HEK293 (cell line): ENCODE results near the gene TNFRSF14.
A peak's percentile ranks its signal among the peaks of the same experiment; 100 is the strongest.

Experiments
- CTCF ChIA-PET: fragments of 350-600 bp; formaldehyde crosslinking; extraction: SDS; loops from one replicate; lab custom pipeline; 2021; ENCODE audit warnings: antibody characterized with exemption; lab: Yijun Ruan, JAX
- POLR2A ChIA-PET: fragments of 300-600 bp; formaldehyde crosslinking; extraction: SDS; loops from one replicate; lab custom pipeline; 2020; ENCODE audit warnings: antibody characterized with exemption, inconsistent platforms; lab: Yijun Ruan, JAX
- H3K27ac ChIP-seq: fragments of 200-500 bp; sonication (Bioruptor generic); 2 replicates; pipeline ENCODE4 v1.5.1; 2014; ENCODE audit warnings: low read depth, low read length, control low read depth, inconsistent platforms; ENCODE audit errors: extremely low read depth
- H3K36me3 ChIP-seq, 2 experiments: fragments of 200-500 bp in 1 of 2; sonication (Bioruptor generic) in 1 of 2; 1 replicate in 1 of 2; 2 replicates in 1 of 2; pipeline ENCODE4 v1.5.1; 2014 to 2017; ENCODE audit warnings: inconsistent platforms in 2 of 2, low read length in 2 of 2; ENCODE audit not compliant: control insufficient read depth in 2 of 2, insufficient read depth in 1 of 2
- H3K4me1 ChIP-seq: fragments of 200-500 bp; sonication (Bioruptor generic); 2 replicates; pipeline ENCODE4 v1.5.1; 2014; ENCODE audit warnings: mild to moderate bottlenecking, low read length, inconsistent platforms; ENCODE audit not compliant: control insufficient read depth, insufficient read depth
- H3K4me3 ChIP-seq: 2 replicates; pipeline ENCODE4 v1.5.1; 2011; ENCODE audit warnings: low read depth, mild to moderate bottlenecking, control low read depth, low read length, moderate library complexity
- H3K9me3 ChIP-seq: fragments of 200-500 bp; sonication (Bioruptor generic); 2 replicates; pipeline ENCODE4 v1.5.1; 2014; ENCODE audit warnings: low read depth, low read length, inconsistent platforms; ENCODE audit not compliant: control insufficient read depth, insufficient read depth
- ZNF112 ChIP-seq: fragments of 450-650 bp; formaldehyde crosslinking; IDR thresholded peaks from 2 replicates; pipeline ENCODE4 v1.5.0; 2017; ENCODE audit warnings: missing biosample characterization, missing genetic modification characterization
- ZNF133 ChIP-seq: fragments of 450-650 bp; formaldehyde crosslinking; IDR thresholded peaks from 2 replicates; pipeline ENCODE4 v1.5.1; 2016; ENCODE audit warnings: missing biosample characterization, missing genetic modification characterization
- ZNF140 ChIP-seq: fragments of 450-650 bp; formaldehyde crosslinking; IDR thresholded peaks from 2 replicates; pipeline ENCODE4 v1.5.1; 2016; ENCODE audit warnings: missing biosample characterization, missing genetic modification characterization
- ZNF174 ChIP-seq: fragments of 450-650 bp; formaldehyde crosslinking; IDR thresholded peaks from 2 replicates; pipeline ENCODE4 v1.5.0; 2017; ENCODE audit warnings: missing biosample characterization, mild to moderate bottlenecking, missing genetic modification characterization
- ZNF223 ChIP-seq: fragments of 450-650 bp; formaldehyde crosslinking; IDR thresholded peaks from 2 replicates; pipeline ENCODE4 v1.5.1; 2016; ENCODE audit warnings: missing biosample characterization, missing genetic modification characterization
- ZNF23 ChIP-seq: fragments of 450-650 bp; formaldehyde crosslinking; IDR thresholded peaks from 2 replicates; pipeline ENCODE4 v1.5.1; 2016; ENCODE audit warnings: missing biosample characterization, missing genetic modification characterization, borderline replicate concordance
- ZNF292 ChIP-seq: fragments of 450-650 bp; formaldehyde crosslinking; IDR thresholded peaks from 2 replicates; pipeline ENCODE4 v1.5.1; 2016; ENCODE audit warnings: low read depth, missing biosample characterization, missing genetic modification characterization, borderline replicate concordance
- ZNF514 ChIP-seq: fragments of 450-650 bp; formaldehyde crosslinking; IDR thresholded peaks from 2 replicates; pipeline ENCODE4 v1.5.1; 2016; ENCODE audit warnings: missing biosample characterization, missing genetic modification characterization
- ZNF600 ChIP-seq: fragments of 450-650 bp; formaldehyde crosslinking; IDR thresholded peaks from 2 replicates; pipeline ENCODE4 v1.5.1; 2016; ENCODE audit warnings: missing biosample characterization, missing genetic modification characterization
- ZNF621 ChIP-seq: fragments of 450-650 bp; formaldehyde crosslinking; IDR thresholded peaks from 2 replicates; pipeline ENCODE4 v1.5.1; 2017; ENCODE audit warnings: missing biosample characterization, missing genetic modification characterization
- TF ChIP-seq, protein P1 (sequence below): fragments of 450-650 bp; formaldehyde crosslinking; IDR thresholded peaks from 2 replicates; pipeline ENCODE4 v1.5.1; 2016; ENCODE audit warnings: missing biosample characterization, missing genetic modification characterization
- TF ChIP-seq, protein P2 (sequence below): fragments of 450-650 bp; formaldehyde crosslinking; IDR thresholded peaks from 2 replicates; pipeline ENCODE4 v1.5.1; 2017; ENCODE audit warnings: missing biosample characterization, missing genetic modification characterization
- TF ChIP-seq, protein P3 (sequence below): fragments of 450-650 bp; formaldehyde crosslinking; IDR thresholded peaks from 2 replicates; pipeline ENCODE4 v1.5.1; 2016; ENCODE audit warnings: missing biosample characterization, missing genetic modification characterization

The TNFRSF14 gene

DNA sequence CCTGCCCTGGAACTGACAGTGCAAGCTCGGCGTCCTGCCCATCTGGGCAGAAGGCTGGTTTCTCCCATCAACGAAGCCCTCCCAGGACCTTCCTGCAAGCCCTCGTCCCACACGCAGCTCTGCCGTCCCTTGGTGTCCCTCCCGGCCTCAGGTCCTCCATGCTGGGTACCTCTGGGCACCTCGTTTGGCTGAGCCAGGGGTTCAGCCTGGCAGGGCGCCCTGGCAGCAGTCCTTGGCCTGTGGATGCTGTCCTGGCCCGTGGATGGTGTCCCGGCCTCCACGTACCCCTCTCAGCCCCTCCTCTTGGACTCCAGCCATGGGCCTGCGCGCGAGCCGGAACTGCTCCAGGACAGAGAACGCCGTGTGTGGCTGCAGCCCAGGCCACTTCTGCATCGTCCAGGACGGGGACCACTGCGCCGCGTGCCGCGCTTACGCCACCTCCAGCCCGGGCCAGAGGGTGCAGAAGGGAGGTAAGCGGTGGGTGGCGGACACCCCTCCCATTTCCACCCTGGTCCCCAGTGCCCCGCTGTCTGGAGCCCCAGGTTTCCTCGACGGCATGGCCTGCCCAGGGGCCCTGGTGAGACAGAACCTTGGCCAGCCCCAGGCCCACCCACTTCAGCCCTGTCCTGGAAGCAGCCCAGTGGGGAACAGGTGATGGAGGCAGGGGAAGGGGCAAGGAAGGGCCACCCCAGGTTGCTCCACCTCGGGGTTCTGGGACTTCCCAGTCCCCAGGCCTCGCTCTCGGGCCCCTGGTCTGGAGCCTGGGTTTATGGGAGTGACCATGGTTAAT is 3.5 kb downstream of the TNFRSF14 start:
- POLR2A ChIA-PET = interaction anchor here (1.2 kb wide), 1 partner anchor 14 kb away, joined by 5 read pairs; no protein-coding TSS in a partner anchor

DNA sequence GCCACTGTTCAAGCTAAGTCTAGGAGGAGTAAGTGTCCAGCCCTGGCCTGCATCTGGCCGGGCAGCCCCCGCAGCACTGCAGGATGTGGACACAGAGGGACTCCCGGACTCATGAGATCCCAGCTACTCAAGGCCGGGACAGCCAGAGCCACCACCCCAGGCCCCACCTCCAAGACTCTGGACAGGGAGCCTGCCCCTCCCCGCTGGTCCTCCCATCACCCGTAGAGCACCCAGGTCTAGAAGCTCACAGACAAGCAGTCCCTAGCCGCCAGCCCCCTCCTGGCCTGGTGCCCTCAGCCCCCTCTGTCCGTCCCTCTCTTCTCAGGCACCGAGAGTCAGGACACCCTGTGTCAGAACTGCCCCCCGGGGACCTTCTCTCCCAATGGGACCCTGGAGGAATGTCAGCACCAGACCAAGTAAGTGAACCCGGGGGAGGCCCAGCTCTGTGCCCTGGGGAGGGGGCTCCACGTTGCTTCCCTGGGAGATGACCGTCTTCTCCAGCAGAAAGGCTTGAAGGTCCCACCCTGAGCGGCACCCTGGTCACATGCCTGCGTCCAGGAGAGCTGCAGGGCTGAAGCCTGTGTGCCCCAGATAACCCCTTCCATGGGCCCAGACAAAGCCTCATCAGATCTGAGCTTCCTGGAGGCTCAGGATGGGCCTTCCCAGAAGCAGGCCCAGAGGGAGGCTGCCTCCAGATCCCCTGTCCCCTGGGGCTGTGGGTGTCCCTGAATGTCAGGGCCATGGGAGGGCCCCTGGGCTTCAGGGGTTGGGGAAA is 4.3 kb downstream of the TNFRSF14 start:
- H3K36me3 ChIP-seq = no peaks in the 10 kb centered on the region
- H3K27ac ChIP-seq = no peak overlapping the region
- ChIA-PET POLR2A (interaction anchor here (1.2 kb wide), 2 partner anchors 13 to 15 kb away, joined by 3 to 5 read pairs; no protein-coding TSS in a partner anchor), CTCF (interaction anchor here (0.7 to 2.6 kb wide), 2 partner anchors 13 to 864 kb away, joined by 5 to 12 read pairs; no protein-coding TSS in a partner anchor)
- H3K9me3 ChIP-seq = no peaks in the 10 kb centered on the region
- no peak overlapping the region for H3K4me3 ChIP-seq
- no peak for TF ChIP-seq ZNF174 (tag by site-specific recombination)
- TF ChIP-seq, protein P1, sequence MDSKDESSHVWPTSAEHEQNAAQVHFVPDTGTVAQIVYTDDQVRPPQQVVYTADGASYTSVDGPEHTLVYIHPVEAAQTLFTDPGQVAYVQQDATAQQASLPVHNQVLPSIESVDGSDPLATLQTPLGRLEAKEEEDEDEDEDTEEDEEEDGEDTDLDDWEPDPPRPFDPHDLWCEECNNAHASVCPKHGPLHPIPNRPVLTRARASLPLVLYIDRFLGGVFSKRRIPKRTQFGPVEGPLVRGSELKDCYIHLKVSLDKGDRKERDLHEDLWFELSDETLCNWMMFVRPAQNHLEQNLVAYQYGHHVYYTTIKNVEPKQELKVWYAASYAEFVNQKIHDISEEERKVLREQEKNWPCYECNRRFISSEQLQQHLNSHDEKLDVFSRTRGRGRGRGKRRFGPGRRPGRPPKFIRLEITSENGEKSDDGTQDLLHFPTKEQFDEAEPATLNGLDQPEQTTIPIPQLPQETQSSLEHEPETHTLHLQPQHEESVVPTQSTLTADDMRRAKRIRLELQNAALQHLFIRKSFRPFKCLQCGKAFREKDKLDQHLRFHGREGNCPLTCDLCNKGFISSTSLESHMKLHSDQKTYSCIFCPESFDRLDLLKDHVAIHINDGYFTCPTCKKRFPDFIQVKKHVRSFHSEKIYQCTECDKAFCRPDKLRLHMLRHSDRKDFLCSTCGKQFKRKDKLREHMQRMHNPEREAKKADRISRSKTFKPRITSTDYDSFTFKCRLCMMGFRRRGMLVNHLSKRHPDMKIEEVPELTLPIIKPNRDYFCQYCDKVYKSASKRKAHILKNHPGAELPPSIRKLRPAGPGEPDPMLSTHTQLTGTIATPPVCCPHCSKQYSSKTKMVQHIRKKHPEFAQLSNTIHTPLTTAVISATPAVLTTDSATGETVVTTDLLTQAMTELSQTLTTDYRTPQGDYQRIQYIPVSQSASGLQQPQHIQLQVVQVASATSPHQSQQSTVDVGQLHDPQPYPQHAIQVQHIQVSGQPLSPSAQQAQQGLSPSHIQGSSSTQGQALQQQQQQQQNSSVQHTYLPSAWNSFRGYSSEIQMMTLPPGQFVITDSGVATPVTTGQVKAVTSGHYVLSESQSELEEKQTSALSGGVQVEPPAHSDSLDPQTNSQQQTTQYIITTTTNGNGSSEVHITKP (tag by site-specific recombination) = peak; percentile 28; the same call in 1 of the 2 replicates
- H3K4me1 ChIP-seq = no peaks in the 10 kb centered on the region

More for the DNA sequence above, 3.5 kb downstream of the TNFRSF14 start:
- TF ChIP-seq ZNF23 (tag by site-specific recombination) (no peak), ZNF621 (tag by site-specific recombination) (no peak), ZNF514 (no peak), ZNF223 (tag by site-specific recombination) (no peak), ZNF600 (tag by site-specific recombination) (peak; percentile 62; the same call in 1 of the 2 replicates), ZNF133 (no peak), ZNF112 (no peak), ZNF140 (tag by site-specific recombination) (0 out of 2 replicates have a peak, but pooled peaks have one; percentile 9), ZNF292 (tag by site-specific recombination) (no peak)
- TF ChIP-seq, protein P2, sequence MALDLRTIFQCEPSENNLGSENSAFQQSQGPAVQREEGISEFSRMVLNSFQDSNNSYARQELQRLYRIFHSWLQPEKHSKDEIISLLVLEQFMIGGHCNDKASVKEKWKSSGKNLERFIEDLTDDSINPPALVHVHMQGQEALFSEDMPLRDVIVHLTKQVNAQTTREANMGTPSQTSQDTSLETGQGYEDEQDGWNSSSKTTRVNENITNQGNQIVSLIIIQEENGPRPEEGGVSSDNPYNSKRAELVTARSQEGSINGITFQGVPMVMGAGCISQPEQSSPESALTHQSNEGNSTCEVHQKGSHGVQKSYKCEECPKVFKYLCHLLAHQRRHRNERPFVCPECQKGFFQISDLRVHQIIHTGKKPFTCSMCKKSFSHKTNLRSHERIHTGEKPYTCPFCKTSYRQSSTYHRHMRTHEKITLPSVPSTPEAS = no peak
- TF ChIP-seq, protein P3, sequence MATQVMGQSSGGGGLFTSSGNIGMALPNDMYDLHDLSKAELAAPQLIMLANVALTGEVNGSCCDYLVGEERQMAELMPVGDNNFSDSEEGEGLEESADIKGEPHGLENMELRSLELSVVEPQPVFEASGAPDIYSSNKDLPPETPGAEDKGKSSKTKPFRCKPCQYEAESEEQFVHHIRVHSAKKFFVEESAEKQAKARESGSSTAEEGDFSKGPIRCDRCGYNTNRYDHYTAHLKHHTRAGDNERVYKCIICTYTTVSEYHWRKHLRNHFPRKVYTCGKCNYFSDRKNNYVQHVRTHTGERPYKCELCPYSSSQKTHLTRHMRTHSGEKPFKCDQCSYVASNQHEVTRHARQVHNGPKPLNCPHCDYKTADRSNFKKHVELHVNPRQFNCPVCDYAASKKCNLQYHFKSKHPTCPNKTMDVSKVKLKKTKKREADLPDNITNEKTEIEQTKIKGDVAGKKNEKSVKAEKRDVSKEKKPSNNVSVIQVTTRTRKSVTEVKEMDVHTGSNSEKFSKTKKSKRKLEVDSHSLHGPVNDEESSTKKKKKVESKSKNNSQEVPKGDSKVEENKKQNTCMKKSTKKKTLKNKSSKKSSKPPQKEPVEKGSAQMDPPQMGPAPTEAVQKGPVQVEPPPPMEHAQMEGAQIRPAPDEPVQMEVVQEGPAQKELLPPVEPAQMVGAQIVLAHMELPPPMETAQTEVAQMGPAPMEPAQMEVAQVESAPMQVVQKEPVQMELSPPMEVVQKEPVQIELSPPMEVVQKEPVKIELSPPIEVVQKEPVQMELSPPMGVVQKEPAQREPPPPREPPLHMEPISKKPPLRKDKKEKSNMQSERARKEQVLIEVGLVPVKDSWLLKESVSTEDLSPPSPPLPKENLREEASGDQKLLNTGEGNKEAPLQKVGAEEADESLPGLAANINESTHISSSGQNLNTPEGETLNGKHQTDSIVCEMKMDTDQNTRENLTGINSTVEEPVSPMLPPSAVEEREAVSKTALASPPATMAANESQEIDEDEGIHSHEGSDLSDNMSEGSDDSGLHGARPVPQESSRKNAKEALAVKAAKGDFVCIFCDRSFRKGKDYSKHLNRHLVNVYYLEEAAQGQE = no peak
- CTCF ChIA-PET = interaction anchor here (2.6 kb wide), 1 partner anchor 12 kb away, joined by 12 read pairs; no protein-coding TSS in a partner anchor
- H3K36me3 ChIP-seq = no peaks in the 10 kb centered on the region
- no peaks in the 10 kb centered on the region for H3K9me3 ChIP-seq
- no peak overlapping the region for H3K4me3 ChIP-seq
- H3K4me1 ChIP-seq = no peaks in the 10 kb centered on the region
- H3K27ac ChIP-seq = no peak overlapping the region
